ENCODE measurements around the gene UNC93B1.

DNA sequence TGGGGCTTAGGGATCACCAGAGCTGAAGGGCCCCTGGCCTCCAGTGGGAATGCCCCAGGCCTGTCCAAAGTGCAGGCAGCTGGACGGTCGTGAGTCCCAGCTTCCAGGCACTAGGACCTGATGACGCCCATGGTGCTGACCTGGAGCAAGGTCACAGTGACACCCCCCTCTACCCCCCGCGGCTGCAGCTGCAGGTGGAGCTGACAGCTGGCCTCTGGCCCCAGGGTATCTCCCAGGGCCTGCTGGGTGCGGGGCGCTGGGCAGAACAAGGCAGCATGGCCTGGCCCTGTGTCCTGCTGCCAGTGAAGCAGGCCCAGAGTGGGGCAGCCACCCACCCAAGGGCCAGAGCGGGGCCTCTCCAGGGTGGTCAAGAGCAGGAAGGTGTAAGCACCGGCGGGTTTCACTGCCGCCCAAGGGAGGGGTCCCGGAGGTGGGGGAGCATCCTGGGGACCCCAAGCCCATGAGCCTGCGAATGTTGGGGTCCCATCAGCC lies 34.4 kb upstream of the UNC93B1 start:
- TF ChIP-seq HDAC6 (IDR thresholded peaks at IDR 0.05; ENCODE audit: low read depth, low read length) = no peak
- TF ChIP-seq CBX8 (IDR thresholded peaks at IDR 0.05; ENCODE audit: borderline replicate concordance, low read depth, low read length) = no peak
- no peak for TF ChIP-seq RFX5 (IDR thresholded peaks at IDR 0.05; ENCODE audit: borderline replicate concordance, low read depth, low read length)
- TF ChIP-seq ZNF274 (IDR thresholded peaks at IDR 0.05; ENCODE audit: borderline replicate concordance, extremely low read depth, low read length) = no peak

All from H1 (cell line).